Bronchial epithelial cell (primary cell): Measurements from ENCODE around the gene SALL3. TPM values are rescaled to one million over a fixed set of nuclear protein-coding genes. Genes with fewer than 3 reads are reported as not detected.

ENCODE experiments used
- DNase-seq: peaks from one replicate; pipeline ENCODE4 v3.0.0-alpha.2; 2010; ENCODE audit warnings: low read depth
- FAIRE-seq: peaks from 2 replicates; lab custom pipeline; 2011; peaks lifted over from hg19 to GRCh38; lab: Jason Lieb, UNC
- H3K27me3 ChIP-seq: 2 replicates; pipeline ENCODE4 v1.5.1; 2011; ENCODE audit warnings: low read length; ENCODE audit not compliant: control insufficient read depth, insufficient read depth
- H3K36me3 ChIP-seq: 2 replicates; pipeline ENCODE4 v1.5.1; 2011; ENCODE audit warnings: low read length; ENCODE audit not compliant: control insufficient read depth, insufficient read depth
- H3K4me3 ChIP-seq: 2 replicates; pipeline ENCODE4 v1.5.1; 2011; ENCODE audit warnings: mild to moderate bottlenecking, low read depth, low read length, control low read depth
- CTCF ChIP-seq: IDR thresholded peaks from 2 replicates; pipeline ENCODE4 v1.5.1; 2011; ENCODE audit warnings: mild to moderate bottlenecking, moderate library complexity, low read length, control low read depth, inconsistent platforms; ENCODE audit not compliant: insufficient read depth, severe bottlenecking
- total RNA-seq: library from RNA; depleted of rRNA; stranded (reverse); fragments of >200 nt; gene quantifications from 2 replicates; pipeline ENCODE4 v1.2.1, GENCODE V29; 2014

SALL3 gene
- total RNA-seq, 1 donor from 2014 or later: not detected

GRCh38 chr18:78947291-78947690 lies 32.3 kb upstream of the SALL3 start:
- FAIRE-seq (no peak), DNase-seq (no peak)
- no peaks in the 10 kb centered on the region for H3K36me3 ChIP-seq
- TF ChIP-seq CTCF: no peak
- no peaks in the 10 kb centered on the region for H3K27me3 ChIP-seq
- no peak overlapping the region for H3K4me3 ChIP-seq

GRCh38 chr18:78948221-78948620 lies 31.4 kb upstream of the SALL3 start:
- no peaks in the 10 kb centered on the region for H3K36me3 ChIP-seq
- FAIRE-seq (no peak), DNase-seq (no peak)
- TF ChIP-seq CTCF: no peak
- H3K27me3 ChIP-seq: no peaks in the 10 kb centered on the region
- H3K4me3 ChIP-seq: no peak overlapping the region

- Histone ChIP-seq H3K27me3 (no peaks in the 10 kb centered on the region), H3K4me3 (no peak overlapping the region), H3K36me3 (no peaks in the 10 kb centered on the region)
- DNase-seq (no peak), FAIRE-seq (no peak)
- no peak for TF ChIP-seq CTCF
Measured at GRCh38 chr18:78948707-78949106, 30.9 kb upstream of the SALL3 start.

GRCh38 chr18:78949216-78949615 lies 30.4 kb upstream of the SALL3 start:
- Histone ChIP-seq H3K27me3 (no peaks in the 10 kb centered on the region), H3K36me3 (no peaks in the 10 kb centered on the region), H3K4me3 (no peak overlapping the region)
- no peak for DNase-seq
- no peak for FAIRE-seq
- no peak for TF ChIP-seq CTCF

GRCh38 chr18:78950386-78950785 lies 29.2 kb upstream of the SALL3 start:
- Histone ChIP-seq H3K4me3 (no peak overlapping the region), H3K27me3 (no peaks in the 10 kb centered on the region), H3K36me3 (no peaks in the 10 kb centered on the region)
- TF ChIP-seq CTCF: no peak
- FAIRE-seq (no peak), DNase-seq (no peak)

GRCh38 chr18:78953566-78953965 lies 26.1 kb upstream of the SALL3 start:
- DNase-seq: no peak
- Histone ChIP-seq H3K36me3 (no peaks in the 10 kb centered on the region), H3K4me3 (no peak overlapping the region), H3K27me3 (no peaks in the 10 kb centered on the region)
- TF ChIP-seq CTCF: no peak
- FAIRE-seq: no peak
